SK-N-SH treated with all-trans-retinoic acid at 6 μM for 48 hours (cell line): ENCODE data around the gene OSBPL3.

Source experiments
- ARNTL ChIP-seq: fragments of 450-650 bp; formaldehyde crosslinking; IDR thresholded peaks from 2 replicates; pipeline ENCODE4 v1.5.0; 2020; ENCODE audit warnings: low read depth, mild to moderate bottlenecking, moderate library complexity, borderline replicate concordance
- CREB5 ChIP-seq: fragments of 250-450 bp; sonication (Bioruptor Pico); IDR thresholded peaks from 2 replicates; pipeline ENCODE4 v1.5.1; 2020; ENCODE audit warnings: low read depth, mild to moderate bottlenecking, moderate library complexity
- POU6F1 ChIP-seq: fragments of 250-450 bp; sonication (Bioruptor Pico); IDR thresholded peaks from 2 replicates; pipeline ENCODE4 v1.8.0; 2021; ENCODE audit warnings: low read depth, mild to moderate bottlenecking, moderate library complexity, borderline replicate concordance
- PPARA ChIP-seq: fragments of 250-450 bp; sonication (Bioruptor Pico); IDR thresholded peaks from 2 replicates; pipeline ENCODE4 v1.5.0; 2020; ENCODE audit warnings: mild to moderate bottlenecking, borderline replicate concordance
- ZFP3 ChIP-seq: fragments of 250-450 bp; sonication (Bioruptor Pico); IDR thresholded peaks from 2 replicates; pipeline ENCODE4 v1.5.0; 2020; ENCODE audit warnings: mild to moderate bottlenecking, moderate library complexity
- ZFP30 ChIP-seq: fragments of 450-650 bp; formaldehyde crosslinking; IDR thresholded peaks from 2 replicates; pipeline ENCODE4 v1.5.0; 2022; ENCODE audit warnings: mild to moderate bottlenecking, moderate library complexity
- TF ChIP-seq, protein P1 (sequence below): fragments of 250-450 bp; sonication (Bioruptor Pico); IDR thresholded peaks from 2 replicates; pipeline ENCODE4 v1.8.0; 2020; ENCODE audit warnings: mild to moderate bottlenecking, moderate library complexity, borderline replicate concordance

- TF ChIP-seq ARNTL (CRISPR knock-in tag) (no peak), CREB5 (no peak), ZFP30 (CRISPR knock-in tag) (no peak), PPARA (CRISPR knock-in tag) (no peak), ZFP3 (CRISPR knock-in tag) (no peak), POU6F1 (CRISPR knock-in tag) (no peak)
- TF ChIP-seq, protein P1, sequence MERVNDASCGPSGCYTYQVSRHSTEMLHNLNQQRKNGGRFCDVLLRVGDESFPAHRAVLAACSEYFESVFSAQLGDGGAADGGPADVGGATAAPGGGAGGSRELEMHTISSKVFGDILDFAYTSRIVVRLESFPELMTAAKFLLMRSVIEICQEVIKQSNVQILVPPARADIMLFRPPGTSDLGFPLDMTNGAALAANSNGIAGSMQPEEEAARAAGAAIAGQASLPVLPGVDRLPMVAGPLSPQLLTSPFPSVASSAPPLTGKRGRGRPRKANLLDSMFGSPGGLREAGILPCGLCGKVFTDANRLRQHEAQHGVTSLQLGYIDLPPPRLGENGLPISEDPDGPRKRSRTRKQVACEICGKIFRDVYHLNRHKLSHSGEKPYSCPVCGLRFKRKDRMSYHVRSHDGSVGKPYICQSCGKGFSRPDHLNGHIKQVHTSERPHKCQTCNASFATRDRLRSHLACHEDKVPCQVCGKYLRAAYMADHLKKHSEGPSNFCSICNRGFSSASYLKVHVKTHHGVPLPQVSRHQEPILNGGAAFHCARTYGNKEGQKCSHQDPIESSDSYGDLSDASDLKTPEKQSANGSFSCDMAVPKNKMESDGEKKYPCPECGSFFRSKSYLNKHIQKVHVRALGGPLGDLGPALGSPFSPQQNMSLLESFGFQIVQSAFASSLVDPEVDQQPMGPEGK (CRISPR knock-in tag), result no peak; the same call in 1 of the 2 replicates
Observed at GRCh38 chr7:24979863-24980533, at the start of gene OSBPL3.
